ENCODE results near the gene CEP57L1.
"Not testable (repeated sequence)": the region's sequence is repeated elsewhere in the genome, so short reads cannot be mapped to it uniquely, and the experiment has no call there.

CEP57L1 gene

GRCh38 chr6:109073344-109074132 lies 21.8 kb upstream of the CEP57L1 start:
- peak; percentile 33 to 47 for DNase-seq (ENCODE audit: low read depth in 2 of 2)

DNA sequence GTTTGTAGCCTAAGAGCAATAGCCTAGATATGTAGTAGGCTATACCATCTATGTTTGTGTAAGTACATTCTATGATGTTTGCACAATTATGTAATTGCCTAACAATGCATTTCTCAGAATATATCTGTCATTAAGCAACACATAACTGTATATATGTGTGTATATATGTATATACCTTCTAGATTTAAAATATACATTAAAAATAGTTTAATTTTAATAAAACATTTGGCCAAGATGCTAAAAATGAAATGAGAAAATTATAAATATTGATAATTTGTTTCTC lies 21.2 kb upstream of the CEP57L1 start:
- no peak for DNase-seq (ENCODE audit: low read depth in 2 of 2)

DNA sequence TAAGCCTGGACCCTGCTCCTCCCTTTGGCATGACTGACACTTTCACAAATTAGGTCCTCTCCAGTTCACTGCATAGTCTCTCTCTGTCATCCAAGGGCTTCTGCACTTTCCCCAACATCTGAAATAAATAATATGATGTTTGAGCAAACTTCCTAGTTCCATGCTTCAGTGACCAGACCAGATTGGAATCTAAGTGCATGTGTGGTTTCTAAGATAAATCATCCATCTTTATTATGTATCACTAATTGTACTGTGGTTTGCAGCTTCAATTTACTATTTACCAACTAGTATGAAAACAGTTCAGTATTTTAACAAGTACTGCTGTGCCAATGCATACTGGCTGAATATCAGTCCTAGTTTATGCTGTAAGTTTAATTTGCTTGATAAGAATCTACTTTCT lies 19.4 kb upstream of the CEP57L1 start:
- DNase-seq (ENCODE audit: low read depth in 2 of 2) = peak; percentile 38 to 43

GRCh38 chr6:109076377-109076776 lies 18.9 kb upstream of the CEP57L1 start:
- DNase-seq (ENCODE audit: low read depth in 2 of 2) = no peak

DNA sequence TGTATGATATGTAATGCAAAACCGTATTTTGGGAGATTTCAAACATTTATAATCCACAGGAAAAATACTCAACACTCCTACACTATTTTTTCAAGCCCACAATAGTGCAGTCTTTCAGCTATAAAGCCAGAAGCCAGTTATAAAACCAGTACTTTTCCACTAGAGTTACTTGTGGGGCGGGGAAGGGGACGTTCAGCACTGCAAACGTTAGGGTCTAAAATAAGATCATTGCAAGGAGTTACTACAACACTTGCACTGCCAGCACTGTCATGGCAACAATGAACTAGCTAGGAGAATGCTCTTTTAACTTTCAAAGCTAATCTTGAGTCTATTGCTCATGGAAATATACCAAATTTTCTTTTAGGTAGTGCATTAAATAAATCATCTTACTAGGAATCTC lies 15.3 kb upstream of the CEP57L1 start:
- DNase-seq (ENCODE audit: low read depth in 2 of 2) = no peak

DNA sequence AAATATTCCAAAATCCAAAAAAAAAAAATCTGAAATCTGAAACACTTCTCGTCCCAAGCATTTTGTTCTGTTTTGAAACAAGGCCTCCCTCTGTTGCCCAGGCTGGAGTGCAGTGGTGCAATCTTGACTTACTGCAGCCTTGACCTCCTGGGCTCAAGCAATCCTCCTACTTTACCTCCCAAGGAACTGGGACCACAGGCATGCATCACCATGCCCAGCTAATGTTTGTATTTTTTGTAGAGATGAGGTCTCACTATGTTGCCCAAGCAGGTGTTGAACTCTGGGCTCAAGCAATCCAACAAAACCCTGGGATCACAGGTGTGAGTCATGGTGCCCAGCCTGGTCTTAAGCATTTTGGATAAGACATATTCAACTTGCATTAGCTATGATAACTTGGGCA lies 14.3 kb upstream of the CEP57L1 start:
- no peak for DNase-seq (ENCODE audit: low read depth in 2 of 2)

- no peak for DNase-seq (ENCODE audit: low read depth in 2 of 2)
Observed at GRCh38 chr6:109081516-109082187, 13.7 kb upstream of the CEP57L1 start.

DNA sequence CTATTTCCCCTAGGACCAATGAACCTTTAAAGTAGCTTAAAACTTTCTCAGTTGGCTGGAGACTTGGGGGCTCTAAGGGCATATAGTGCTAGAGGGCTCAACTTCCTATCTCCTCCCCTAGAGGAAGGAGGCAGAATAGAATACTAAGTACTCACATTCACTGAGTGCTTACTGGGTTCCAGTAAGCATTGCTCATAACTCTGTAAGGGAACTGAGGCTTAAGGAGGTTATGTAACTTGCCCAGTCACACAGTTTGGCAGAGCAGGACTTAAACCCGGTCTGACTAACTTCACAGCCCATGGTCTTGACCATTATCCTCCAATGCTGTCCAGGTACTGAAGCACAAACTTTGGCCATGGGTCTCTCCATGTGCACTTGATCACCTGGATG lies 13.1 kb upstream of the CEP57L1 start:
- no peak for DNase-seq (ENCODE audit: low read depth in 2 of 2)

DNA sequence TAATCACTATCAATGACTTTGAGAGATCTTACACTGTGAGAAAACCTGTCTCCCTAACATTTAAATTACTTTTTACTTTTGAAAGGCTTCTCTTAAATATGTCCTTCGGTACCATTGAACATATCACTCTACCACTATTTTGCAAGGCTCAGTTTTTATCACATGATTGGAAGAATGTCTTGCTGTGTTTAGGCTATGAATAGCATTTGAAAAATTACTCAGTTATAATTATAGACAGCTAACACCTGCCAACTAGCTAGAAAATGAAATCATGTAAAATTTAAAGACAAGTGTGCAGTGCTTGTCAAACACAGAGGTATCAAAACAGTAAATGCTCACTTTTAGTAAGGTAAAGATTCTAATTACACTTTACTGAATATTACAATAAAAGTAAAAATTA lies 11.7 kb upstream of the CEP57L1 start:
- no peak for DNase-seq (ENCODE audit: low read depth in 2 of 2)

DNA sequence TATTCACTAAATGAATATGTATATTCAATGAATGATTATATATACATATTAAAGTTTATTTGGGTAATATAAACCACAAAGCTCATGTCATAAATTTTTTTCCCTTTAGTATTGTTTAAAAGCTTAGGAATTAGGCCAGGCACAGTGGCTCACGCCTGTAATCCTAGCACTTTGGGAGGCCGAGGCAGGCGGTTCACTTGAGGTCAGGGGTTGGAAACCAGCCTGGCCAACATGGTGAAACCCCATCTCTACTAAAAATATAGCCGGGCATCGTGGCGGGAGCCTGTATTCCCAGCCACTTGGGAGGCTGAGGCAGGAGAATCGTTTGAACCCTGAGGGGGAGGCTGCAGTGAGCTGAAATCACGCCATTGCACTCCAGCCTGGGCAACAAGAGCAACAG lies 11.2 kb upstream of the CEP57L1 start:
- DNase-seq (ENCODE audit: low read depth in 2 of 2) = not testable (repeated sequence)

GRCh38 chr6:109087661-109088264 lies 7.5 kb upstream of the CEP57L1 start:
- DNase-seq (ENCODE audit: low read depth in 2 of 2) = no peak

- DNase-seq (ENCODE audit: low read depth in 2 of 2) = no peak
Observed at GRCh38 chr6:109088995-109089394, 6.3 kb upstream of the CEP57L1 start.

GRCh38 chr6:109091314-109092024 lies 3.8 kb upstream of the CEP57L1 start:
- no peak for DNase-seq (ENCODE audit: low read depth in 2 of 2)

- no peak for DNase-seq (ENCODE audit: low read depth in 2 of 2)
Observed at GRCh38 chr6:109092074-109092473, 3.2 kb upstream of the CEP57L1 start.

DNA sequence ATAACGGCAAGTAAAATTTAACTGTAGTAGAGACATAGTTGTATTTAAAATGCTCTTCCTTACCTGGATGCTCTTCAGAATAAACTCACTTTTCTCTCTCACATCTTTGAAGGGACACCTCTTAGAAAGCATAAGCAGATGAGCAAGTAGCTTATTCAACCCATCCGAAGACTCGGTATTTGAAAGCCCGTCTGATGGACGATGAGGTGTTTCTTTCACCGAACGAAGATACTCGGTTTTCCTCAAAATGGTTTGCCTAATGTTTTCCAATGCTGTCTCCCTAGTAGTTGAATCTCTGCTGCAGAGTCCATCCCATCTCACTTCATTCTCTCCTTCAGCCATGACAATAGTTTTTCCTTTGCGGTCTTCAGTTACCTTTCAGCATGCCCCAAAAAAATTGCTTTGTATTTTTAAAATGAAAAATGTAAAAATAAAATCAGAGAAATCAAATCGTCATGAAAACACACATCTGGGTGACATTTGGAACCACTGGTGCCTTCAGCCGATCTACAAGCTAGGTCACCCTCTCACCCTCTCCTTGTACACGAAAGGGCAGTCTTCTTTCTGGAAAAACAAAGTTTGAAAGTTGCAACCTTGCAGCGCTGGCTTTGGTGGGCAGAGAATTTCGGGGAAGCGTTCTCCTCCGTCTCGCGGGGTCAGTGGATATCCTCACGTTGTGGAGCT lies 1.4 kb upstream of the CEP57L1 start:
- no peak for DNase-seq (ENCODE audit: low read depth in 2 of 2)

DNA sequence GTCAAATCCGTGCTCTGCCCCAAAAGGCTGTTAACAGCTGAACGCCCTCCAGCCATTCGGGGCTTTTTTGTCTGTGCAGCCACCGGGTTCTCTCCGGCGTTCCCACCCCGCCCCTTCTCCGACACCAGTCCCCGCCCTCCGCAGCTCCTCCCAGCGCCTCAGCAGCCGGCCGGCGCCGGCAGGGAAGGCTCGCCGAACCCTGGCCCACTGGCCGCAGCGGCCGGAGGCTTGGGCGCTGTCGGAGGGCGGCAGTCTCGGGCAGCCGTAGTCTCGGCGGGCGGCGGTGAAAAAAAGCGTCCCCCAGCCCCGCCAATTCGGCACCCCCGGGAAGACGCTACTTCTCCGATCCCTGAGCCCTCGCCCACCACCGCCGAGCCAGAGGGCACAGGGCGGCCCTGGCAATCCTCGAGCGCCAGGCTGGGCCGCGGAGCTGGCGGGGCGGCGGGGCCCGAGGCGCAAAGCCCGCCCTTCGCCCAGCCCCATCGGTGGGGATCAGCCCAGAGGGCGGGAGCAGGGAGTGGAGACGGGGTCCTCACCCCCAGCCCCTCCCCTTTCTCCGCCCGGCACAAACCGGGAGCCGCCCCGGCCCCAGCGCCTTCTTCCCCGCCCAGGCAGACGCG lies 781 bp upstream of the CEP57L1 start, which contains the start of gene SESN1:
TSS of gene SESN1 (minus strand) at position 431 of the 620 bp plus-strand sequence. CDS start 773 bp downstream, outside the sequence.
- DNase-seq (ENCODE audit: low read depth in 2 of 2) = peak; percentile 56 to 66

DNA sequence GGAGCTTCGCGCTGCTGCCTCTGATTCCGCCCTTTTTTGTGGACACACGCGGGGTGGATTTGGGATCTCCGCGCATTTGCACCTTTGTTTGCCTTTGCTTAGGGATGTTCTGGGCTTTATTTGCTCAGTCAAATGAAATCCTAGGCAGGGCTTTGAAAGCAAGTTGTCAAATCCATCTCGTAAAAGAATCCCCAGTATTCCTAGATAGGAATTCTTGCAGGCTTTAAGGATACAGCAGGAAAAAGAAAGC lies 453 bp downstream of the CEP57L1 start:
- no peak for DNase-seq (ENCODE audit: low read depth in 2 of 2)

DNA sequence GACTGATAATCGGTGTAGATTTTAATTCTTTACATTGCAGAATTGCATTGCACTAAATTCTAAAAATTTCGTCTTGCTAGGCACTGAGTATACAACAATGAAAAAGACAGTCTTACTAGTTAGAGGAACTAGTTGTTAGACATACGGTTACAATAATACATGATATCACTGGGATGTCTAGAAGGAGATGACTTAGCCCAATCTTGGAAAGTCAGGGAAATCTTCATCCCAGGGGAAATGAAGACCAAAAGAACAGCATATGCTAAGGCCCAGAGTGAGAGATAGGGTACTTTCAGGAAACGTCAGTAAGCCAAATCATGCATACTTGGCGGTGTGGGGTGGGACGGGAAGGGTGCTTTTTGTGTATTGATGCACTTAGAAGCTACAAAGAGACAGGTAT lies 901 bp downstream of the CEP57L1 start:
- DNase-seq (ENCODE audit: low read depth in 2 of 2) = no peak

- no peak for DNase-seq (ENCODE audit: low read depth in 2 of 2)
Observed at GRCh38 chr6:109097661-109098060, 2.4 kb downstream of the CEP57L1 start.

DNA sequence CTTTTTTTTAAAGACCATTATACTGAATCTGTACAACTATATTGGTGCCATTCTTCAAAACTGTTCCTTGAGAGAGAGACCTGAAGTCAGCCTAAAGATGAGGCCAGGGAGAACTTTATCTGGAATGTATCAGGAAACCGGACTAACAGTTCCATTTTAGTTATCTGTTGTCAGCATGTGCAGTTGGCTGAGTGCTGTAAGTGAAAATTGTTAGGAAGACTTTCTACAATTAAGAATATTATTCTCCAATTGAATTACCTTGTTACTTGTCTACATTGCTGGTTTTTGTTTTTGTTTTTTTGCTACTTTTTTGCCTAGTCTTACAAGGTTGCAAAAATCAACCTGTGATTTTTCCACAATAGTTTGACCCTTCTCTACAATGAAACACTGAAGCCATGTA lies 7.5 kb downstream of the CEP57L1 start:
- DNase-seq (ENCODE audit: low read depth in 2 of 2) = no peak

- no peak for DNase-seq (ENCODE audit: low read depth in 2 of 2)
Observed at GRCh38 chr6:109103942-109104341, 8.6 kb downstream of the CEP57L1 start.

DNA sequence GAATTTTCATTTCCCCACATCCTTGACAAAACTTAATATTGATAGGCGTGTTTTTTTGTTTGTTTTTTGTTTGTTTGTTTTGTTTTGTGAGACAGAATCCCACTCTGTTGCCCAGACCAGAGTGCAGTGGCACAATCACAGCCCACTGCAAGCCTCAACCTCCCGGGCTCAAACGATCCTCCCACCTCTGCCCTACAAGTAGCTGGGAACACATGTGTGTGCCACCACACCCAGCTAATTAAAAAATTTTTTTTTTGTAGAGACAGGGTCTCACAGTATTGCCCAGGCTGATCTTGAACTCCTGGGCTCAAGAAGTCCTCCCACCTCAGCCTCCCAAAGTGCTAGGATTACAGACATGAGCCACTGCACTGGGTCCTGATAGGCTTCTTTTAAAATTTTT lies 9.2 kb downstream of the CEP57L1 start:
- no peak for DNase-seq (ENCODE audit: low read depth in 2 of 2)
